ENCODE data around the gene ITIH3. TPM values are rescaled to one million over a fixed set of nuclear protein-coding genes. Genes with fewer than 3 reads are reported as not detected.
A peak's percentile ranks its signal among the peaks of the same experiment; 100 is the strongest.

Gene ITIH3
- total RNA-seq, 1 donor from 2014 or later = 779 TPM

DNA sequence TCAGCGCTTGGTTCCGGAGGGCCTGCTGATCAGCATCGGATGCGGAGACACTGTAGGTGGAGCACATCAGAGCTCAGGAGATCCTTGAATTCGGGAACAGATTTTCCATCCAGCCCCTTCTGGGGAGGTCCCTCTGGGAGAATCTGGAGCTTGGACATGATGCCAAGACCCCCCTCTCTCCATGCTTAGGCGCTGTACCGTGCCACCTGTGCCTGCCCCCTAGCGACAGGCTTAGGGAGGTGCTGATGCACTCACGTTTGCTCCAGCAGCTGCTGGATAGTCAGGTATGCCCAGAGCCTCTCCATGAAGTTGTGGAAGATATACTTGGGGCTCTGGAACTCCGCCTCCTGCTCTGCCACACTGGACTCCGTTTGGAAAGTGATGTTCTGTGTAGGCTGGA, 26.1 kb downstream of the ITIH3 start:
- peak; percentile 52 for DNase-seq (ENCODE audit: low spot score)
- ATAC-seq = peak; percentile 17

DNA sequence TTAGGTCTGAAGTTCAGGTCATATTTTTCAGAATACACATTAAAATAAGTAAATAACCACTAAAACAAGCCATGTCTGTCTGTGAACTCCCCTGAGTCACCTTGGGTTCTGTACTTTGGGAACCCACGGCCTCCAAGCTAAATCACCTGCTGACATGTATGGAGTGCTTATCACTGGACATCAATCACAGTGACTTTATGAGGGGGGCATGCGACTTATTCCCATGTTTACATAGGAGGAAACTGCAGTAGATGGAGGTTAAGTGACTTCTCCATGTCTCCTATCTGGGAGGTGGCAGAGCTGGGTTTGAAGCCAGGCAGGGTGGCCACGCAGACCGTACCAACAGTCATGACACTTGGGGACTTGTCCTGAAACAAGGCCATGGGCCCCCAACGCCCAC, 27.8 kb downstream of the ITIH3 start:
- no peak for ATAC-seq
- no peak for DNase-seq (ENCODE audit: low spot score)

DNA sequence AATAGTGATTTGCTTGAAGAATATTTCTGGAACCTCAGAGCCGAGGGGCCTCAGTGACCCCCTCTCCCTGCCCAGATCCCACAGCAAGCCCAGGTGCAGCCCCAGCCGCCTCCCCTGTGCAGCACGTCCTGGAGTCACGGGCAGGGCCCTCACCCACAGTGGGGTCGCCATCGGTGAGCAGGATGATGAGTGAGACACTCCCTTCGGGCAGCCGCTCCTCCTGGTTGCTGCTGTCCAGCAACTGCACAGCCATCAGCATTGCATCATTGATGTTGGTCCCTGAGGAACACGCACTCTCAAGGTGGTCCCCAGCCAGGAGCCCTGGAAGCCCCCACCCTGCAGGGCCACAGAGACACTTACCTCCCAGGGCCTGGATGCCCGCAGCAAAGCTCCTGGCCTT, 29.4 kb downstream of the ITIH3 start:
- ATAC-seq = no peak

DNA sequence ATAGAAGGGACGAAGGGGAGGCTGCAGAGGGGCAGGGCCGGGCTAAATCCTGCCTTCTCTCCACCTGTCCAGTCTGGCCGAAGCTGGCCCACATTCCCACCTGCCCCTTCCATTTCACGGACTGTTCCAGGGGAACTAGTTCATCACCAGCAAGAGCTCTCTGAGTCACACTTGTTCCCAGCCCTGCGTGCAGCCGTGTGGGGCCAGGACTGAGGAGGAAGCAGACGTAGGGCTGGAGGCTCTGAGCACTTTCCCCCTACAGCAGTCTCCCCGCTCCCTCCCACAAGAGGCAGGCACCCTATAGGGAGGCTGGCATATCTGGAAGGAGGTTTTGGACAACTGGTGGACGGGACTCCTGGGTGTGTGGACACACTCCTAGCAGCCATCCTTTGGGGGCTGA, 32.8 kb downstream of the ITIH3 start:
- ATAC-seq = no peak
- DNase-seq (ENCODE audit: low spot score) = no peak

More for the DNA sequence above, 29.4 kb downstream of the ITIH3 start:
- DNase-seq (ENCODE audit: low spot score) = no peak

DNA sequence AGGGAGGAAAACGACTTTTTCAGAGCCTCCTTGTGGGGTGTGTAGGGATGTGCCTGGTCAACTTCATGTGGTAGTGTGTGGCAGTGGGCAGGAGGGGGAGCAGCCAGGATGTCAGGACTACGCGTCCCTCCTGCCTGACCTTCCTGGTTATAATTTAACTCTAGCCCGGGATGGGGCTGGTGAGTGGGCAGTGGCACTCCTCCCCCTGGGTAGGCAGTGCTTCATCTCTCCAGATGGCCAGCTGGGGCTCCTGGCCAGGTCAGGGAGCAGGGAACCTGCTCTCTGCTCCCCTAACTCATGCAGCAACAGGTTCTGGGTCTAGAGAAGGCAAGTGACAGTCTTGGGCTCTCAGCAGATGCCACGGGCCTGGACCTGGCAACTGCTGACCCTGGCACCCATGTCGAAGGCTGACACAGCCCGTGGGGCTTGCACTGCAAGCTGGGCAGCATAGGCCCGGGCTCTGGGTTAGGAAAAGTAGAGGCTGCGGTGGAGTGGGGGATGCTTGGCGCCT, 33.3 kb downstream of the ITIH3 start:
- DNase-seq (ENCODE audit: low spot score) (peak; percentile 94), ATAC-seq (peak; percentile 54)

DNA sequence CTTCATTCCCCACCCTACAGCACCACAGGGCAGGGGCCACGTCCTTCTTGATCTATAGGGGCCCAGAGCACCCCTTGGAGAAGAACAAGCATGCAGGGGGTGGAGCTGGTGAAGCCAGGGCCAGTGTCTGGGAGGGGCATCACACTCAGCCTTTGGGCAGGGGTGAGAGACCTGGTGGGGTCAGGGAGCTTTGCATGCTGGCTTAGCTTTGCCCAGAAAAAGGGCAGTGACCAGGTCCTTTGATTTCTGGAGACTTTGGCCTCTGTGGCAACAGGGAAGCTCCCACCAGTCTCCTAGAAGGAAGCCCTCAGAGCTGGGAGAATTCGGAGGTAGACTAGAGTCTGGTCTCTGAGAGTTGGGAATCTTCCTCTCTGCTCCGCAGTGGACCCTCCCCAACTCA, 34.9 kb downstream of the ITIH3 start:
- ATAC-seq (peak; percentile 37), DNase-seq (ENCODE audit: low spot score) (peak; percentile 88)

DNA sequence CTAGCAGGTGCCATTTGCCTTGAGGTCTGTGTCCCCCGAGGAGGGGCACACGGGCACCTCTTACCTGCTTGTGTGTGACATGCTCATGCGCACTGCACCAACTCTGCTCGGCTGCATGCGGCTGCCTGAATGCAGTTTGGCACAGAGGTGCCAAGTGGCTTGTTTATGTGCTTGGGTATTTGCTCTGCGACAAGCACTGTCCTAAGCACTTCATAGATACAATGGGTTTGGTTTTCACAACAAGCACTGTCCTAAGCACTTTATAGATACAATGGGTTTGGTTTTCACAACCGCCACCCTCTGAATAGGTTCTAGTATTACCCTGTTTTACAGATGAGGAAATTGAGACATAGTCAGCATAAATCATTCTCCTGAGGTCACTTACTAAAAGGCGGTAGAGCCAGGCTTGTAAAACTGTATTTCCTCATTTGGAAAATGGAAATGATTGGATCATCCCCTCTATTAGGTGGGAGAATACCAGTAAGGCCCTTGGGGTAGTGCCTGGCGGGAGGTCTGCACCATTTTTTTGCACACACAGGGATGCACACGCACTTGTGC, 35.4 kb downstream of the ITIH3 start:
- ATAC-seq (peak; percentile 4), DNase-seq (ENCODE audit: low spot score) (no peak)

DNA sequence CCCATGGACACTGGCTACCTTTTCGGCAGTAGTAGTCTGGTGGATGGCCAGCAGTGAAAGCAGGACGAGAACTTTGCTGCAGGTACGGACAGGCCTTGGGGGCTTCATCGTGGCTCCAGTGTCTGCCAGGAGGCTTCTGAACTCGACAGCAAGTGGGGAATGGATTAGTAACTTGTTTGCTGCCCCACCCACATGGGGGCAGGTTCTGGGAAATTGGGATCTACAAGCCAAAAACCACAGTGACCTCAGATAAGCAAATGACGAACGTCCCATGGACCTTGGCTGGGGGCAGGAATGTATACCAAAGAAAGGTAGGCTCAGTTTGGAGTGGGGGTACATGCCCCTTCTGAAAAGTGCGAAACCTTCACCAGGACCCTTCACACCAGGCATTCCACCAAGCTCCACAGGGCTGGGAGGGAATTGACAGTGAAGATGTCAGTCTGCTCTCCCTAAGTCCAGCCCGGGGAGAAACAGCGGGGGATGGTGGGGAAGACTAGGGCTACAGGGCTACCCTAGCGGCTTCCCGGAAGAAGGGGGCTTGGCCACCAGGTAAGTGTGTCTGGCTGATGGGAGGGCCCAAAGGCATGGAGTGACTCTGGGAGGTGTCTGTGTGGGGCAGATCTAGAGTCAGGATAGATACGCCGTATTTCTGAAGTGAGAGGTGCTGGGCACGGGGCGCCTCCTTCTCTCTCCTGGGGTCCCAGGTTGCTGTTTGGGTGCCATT, 36.1 kb downstream of the ITIH3 start, which contains the start of gene ITIH4:
TSS of gene ITIH4 (minus strand) at position 138 of the 724 bp plus-strand sequence. CDS start at position 108, 30 bp downstream.
- peak; percentile 41 for ATAC-seq
- DNase-seq (ENCODE audit: low spot score) = peak; percentile 94

DNA sequence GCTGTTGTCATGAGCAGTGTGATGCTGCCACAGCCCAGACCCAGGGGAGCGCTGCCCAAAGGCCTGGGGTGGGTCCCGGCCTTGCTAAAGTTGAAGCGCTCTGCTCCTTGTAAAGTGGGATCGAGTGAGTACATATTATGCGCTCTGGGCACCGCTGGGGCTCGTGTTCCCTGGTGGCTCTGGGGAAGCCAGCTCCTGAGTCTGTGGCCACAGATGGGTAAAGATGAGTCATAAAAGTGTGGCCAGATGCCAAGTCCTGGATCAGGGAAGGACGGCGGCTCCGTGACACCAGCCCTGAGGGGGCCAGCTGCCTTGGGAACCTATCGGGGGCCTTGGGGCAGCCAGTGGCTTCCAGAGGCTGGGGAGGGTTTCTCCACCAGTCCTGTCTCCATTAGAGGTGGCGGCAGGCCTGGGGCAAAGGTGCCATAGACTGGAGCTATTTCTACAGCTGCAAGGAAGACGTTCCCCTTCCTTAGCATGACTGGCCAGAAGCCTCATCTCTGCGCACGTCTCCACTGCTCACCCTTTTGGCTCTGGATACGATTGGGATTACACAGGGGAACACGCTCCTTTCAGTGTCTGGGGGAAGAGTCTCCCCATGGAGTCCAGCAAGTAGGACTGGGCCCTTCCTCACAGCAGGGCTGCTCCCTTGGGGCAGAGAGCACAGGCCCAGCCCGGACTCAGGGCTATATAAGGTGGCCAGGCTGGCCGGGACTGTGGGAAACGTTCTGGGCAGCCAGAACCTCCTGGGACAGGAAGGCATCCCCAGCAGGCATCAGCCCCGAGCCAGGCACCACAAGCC, 37.1 kb downstream of the ITIH3 start:
- DNase-seq (ENCODE audit: low spot score) (peak; percentile 83), ATAC-seq (peak; percentile 24)

DNA sequence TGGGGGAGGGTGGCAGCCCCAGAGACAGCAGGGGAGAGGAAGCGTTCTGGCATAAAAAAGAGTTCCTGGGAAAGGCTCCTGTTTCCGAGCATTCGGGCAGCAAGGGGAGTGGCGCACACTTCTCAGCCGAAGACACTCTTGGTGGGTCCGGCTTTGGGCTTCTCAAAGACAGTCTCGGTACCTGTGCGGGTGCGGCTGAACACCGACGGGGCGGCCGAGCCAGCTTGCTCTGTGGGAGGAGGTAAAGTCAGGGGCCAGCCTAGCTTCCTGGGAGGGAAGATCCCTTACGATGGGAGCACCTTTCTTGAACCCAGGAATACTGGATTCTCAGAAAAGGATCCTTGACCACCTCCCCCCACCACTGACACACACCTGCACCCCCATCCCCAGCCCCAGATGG, 38.6 kb downstream of the ITIH3 start:
- ATAC-seq = no peak
- DNase-seq (ENCODE audit: low spot score) = no peak

DNA sequence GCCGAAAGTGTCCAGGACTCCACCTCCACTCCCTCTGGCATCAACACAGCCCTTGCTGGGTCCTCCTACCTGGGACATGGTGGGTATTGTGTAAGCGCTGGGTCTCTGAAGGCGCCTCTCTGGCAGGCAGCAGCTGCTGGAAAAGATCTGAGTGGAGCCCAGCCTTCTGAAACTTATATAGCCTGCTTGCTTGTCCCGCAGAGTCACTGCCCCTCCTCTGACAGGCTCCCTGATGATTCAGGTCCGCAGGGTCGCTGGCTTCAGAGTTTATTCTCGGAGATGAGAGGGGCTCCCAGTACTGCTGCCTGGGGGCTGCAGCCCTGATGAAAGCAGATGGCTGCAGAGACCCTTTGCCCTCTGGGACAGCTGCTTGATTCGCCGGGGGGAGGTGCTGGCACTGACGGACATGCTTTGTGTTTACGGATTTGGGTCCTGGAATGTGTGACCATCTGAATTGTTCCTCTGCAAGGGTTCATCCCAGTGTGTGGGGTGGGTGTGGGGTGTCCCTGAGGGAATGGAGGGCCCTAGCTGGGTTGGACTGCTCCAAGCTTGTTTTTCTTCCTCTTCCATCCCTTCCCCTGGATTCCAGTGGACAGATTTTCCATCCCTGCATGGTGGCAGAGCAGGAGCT, 40.4 kb downstream of the ITIH3 start, which contains the start of gene MUSTN1:
TSS of gene MUSTN1 (minus strand) at position 149 of the 631 bp plus-strand sequence. CDS start at position 78, 71 bp downstream.
- ATAC-seq = peak; percentile 24
- DNase-seq (ENCODE audit: low spot score) = no peak

DNA sequence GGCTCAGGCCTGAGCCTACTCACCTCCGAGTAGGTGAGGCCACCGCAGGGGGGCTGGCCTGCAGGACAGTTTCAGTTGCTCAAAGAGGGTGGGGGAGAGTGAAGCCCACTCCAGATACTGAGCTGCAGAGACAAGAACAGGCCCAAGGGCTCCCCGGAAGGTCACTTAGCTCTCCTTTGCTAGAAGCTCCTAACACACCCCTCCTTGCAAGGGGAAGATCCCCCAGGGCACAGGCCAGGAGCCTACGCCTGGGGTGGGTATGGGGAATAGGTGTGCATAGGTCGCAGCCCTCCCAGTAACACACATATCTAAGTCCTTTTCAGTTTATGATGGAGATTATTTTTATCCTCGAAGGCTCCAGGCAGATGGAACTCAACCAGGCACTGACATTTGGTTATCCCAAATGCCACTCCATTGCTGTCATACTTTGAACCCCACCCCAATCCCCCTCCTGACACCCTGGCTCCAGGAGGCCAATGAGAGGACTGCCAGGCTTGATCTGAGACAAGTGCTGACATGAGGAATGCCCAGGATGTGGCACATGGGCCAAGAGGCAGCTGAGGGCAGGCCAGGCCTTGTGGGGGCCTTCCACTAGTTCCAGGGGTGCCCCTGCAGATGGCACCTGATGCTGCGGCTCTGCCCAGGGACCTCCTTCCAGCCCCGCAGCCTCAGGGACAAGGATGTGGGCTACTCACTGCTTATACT, 41.3 kb downstream of the ITIH3 start:
- no peak for ATAC-seq
- no peak for DNase-seq (ENCODE audit: low spot score)

DNA sequence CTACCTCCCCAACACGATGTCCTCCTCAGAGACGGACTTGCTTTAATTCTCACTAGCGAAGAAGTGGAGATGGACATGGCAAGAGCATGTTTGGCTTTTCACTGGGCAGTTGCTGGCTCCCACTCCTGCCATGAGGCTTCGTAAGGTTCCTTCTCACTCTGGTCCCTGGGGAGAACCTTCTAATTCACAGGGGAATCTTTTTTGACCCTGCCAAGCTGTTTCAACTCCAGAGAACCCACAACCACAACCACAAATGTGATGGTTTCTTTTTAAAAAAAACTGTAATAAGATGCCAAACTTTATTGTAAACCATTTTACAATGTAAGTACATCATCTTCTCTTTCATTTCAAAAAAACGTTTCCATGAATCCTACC, 41.9 kb downstream of the ITIH3 start:
- DNase-seq (ENCODE audit: low spot score) (no peak), ATAC-seq (no peak)

DNA sequence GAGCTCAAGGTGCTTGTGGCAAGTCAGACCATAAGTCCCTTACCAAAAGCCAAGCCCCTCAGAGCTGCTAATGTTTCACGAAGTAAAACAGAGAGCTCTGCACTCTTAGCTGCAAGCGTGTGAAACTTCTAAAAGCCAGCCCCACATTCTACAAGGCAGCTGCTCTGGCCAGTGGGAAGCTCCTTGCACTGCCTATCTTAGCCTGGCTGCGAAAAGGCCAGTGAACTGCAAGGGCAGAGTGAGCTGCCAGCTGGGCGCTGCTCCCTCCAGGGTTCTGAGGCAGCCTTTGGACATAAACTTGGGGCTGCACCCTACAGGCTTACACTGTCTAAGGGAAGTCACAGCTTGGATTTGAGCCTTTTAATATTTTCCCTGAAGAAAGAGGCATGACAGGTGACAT, 42.4 kb downstream of the ITIH3 start:
- peak; percentile 48 for DNase-seq (ENCODE audit: low spot score)
- ATAC-seq = peak; percentile 7

DNA sequence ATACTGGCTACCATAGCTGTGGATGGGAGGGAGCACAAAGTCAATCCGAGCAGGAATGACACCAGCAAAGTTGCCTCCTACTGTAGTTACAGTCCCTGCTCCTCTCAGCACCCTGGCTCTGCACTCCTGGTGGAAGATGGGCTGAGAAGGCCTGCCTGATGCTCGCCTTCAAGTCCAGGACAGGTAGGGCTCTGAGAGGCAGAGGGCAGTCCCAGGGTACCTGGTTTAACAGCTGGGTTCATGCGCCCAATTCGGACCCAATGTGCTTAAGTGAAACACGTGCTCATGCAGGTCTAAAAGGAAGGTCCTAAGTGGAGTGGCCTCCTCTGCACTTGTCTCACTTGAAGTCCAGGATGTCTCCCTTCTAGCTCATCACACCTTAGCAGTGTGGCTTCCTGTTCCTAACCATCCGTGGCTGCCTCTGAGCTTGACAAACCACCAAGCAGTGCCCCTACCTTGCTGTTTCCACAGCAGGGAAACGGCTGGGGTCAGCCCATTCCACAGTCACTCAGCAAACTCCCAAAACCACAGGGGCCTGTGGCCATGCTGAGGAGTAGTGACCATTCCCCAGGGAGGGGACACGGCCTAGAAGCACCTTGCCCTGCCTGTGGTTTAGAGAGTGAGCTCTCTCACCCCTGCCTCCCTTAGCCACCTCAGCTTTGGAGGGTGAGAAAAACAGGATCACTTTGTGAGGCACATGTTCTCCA, 44.1 kb downstream of the ITIH3 start:
- no peak for ATAC-seq
- DNase-seq (ENCODE audit: low spot score) = no peak

DNA sequence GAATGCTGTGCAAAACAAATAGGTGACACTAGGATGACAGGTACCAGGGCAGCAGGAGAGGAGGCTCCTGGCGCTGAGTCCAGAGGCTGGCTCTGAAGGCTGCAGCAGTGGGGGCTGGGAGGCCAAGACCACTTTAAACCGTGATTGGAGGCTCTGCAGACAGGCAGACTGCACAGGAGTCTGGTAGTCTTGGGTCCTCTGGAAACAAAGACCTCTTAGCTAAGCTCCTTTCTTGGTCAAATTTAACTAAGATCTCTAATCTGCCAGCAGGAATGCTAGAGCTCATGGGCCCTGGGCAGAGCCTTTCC, 44.6 kb downstream of the ITIH3 start:
- no peak for ATAC-seq
- DNase-seq (ENCODE audit: low spot score) = no peak

DNA sequence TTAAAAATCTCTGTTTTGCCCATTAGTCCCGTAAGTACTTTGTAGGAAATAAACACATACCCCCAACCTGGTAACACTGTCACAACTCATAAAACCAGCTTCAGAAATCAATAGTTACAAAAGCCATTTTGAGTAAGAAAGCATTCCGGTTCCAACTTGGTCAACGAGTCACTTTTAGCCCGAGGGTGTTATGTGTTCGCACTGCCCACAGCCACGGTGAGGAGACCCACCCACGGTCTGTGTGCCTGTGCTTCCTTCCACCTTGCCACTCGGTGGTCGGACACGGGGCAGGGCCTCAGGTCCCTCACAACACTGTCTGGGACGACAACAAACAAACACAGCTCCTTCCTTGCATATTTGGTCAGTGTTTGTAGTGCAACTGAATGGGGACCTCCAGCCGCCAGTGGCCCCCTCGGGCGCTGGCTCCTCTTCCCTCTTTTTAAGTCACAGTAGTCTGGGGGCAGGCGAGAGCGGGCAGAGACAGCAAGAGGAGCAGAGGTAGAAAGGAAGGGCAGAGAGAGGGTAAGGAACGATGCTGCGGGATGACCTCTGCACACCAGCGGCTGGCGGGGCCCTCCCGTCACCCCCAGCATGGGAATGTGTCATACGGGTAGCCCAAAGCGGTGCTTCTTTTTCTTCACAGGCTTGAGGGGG, 45.4 kb downstream of the ITIH3 start:
- DNase-seq (ENCODE audit: low spot score) (peak; percentile 45), ATAC-seq (no peak)

DNA sequence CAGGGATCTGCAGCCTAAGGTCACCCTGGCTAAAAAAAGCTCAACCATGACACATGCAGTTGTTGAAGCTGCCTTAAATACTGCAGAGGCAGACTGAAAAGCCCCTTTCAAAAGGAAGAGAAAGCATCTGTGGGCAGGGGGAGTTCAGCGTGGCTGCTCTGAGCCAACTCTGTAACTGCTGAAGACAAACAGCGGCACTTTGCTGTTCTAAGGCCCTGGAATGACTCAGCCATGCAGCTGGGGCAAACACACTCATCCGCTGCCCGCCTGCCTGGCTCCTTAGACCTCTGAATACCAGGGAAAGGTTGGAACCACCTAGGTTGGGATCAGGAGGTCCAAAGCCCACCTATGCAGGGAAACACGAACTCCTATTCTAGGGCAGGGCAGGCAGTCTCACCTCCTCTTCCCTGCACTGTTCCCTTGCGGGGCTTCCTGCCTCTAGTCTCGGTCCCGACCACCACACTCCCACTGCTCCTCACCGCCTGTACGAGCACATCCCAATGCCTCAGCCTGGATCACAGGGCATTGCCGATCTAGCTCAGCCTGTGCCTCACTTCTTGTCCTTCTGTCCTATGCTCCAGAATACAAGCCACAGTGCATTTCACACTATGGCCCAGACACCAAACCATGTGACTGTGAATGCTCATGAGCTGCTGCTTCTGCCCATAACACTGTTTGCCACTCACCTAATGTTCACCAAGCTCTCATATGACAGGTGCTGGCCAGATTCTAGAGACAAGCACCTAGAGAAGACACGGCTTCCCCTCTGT, 46.8 kb downstream of the ITIH3 start:
- ATAC-seq (peak; percentile 2), DNase-seq (ENCODE audit: low spot score) (no peak)

DNA sequence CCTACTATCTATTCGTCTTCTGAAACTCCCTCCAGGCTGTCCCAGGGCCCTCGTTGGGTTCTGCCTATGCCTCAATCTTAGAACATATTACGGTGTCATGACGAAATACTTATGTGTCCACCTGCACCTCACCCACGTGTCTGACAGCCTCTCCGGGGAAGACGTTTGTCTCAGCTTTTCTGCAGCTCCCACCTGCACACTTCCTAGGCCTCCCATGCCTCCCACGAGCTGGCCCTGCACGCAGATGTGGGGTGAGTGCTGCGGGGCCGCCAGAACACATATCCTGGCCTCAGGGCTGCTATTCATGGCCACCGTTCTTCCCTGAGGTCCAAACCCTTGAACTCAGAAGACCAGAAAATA, 47.4 kb downstream of the ITIH3 start:
- ATAC-seq (no peak), DNase-seq (ENCODE audit: low spot score) (no peak)

All from left lobe of liver (tissue), 2 donors.